ENCODE data around the gene SPINK1.
A peak's percentile ranks its signal among the peaks of the same experiment; 100 is the strongest.
"Not testable (repeated sequence)": the region's sequence is repeated elsewhere in the genome, so short reads cannot be mapped to it uniquely, and the experiment has no call there.

The SPINK1 gene

DNA sequence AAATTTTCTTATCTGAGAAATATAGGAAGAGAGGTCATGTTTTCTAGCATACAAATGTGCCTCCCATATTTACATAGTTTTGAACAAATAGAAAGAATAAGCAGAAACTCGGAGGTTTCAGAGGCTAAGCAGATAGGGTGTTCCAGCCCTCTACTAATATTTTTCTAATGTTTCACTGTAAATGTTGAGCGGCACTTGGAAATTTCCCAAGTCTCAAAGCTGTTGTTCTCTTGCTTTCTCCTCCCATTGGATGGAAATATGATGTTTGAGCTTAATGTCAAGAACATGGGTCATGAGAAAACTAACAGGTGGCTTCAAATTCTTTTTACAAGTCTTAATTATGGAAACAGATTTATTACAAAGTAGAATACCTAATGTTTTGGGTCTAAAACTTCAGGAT lies 5.1 kb downstream of the SPINK1 start:
- CTCF ChIA-PET: no interaction called here
- POLR2A ChIA-PET: no interaction called here
- DNase-seq (ENCODE audit: extremely low spot score): no peak
- TF ChIP-seq, protein P1, sequence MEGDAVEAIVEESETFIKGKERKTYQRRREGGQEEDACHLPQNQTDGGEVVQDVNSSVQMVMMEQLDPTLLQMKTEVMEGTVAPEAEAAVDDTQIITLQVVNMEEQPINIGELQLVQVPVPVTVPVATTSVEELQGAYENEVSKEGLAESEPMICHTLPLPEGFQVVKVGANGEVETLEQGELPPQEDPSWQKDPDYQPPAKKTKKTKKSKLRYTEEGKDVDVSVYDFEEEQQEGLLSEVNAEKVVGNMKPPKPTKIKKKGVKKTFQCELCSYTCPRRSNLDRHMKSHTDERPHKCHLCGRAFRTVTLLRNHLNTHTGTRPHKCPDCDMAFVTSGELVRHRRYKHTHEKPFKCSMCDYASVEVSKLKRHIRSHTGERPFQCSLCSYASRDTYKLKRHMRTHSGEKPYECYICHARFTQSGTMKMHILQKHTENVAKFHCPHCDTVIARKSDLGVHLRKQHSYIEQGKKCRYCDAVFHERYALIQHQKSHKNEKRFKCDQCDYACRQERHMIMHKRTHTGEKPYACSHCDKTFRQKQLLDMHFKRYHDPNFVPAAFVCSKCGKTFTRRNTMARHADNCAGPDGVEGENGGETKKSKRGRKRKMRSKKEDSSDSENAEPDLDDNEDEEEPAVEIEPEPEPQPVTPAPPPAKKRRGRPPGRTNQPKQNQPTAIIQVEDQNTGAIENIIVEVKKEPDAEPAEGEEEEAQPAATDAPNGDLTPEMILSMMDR (IDR thresholded peaks at IDR 0.05; ENCODE audit: control extremely low read depth, extremely low read depth, low read depth, missing control alignments): no peak

DNA sequence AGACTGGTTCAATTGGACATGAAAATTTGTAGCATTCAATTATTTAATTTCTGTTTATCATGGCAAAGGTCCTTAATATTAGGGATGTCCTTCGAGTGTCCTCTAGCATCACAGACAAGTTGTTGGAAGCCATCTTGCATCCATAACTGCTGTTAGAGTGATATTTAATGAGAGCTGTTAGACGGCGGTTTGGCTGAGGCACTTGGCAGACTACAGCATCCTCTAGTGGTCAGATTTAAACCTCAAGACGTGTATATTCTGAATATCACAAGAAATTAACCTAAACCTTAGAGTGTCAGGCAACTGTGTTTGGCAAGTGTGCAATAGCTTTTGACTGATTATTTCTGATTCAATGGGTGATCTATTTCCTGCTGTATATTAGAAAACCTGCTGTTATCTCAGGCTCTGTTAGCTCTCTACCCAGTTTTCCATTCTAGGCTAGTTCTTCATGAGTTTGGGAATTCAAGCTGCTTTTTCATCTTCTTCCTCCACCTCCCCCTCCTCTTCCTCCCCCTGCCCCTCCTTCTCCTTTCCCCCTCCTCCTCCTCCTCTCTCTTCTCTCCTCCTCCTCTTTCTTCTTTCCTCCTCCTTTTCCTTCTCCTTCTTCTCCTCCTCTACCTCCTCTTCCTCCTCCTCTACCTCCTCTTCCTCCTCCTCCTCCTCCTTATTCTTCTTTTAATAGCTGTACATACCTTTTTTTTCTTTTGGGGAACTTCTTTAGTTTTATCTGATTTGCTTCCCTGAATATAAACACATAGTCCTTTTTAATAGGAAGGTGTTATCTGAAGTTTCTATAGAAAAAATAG lies 8.6 kb downstream of the SPINK1 start:
- ChIA-PET POLR2A (no interaction called here), CTCF (interaction anchor here (0.6 to 2.7 kb wide), 22 partner anchors 9 to 369 kb away, joined by 3 to 50 read pairs (median 4); partner anchors contain the start of genes JAKMIP2 and SPINK1)

DNA sequence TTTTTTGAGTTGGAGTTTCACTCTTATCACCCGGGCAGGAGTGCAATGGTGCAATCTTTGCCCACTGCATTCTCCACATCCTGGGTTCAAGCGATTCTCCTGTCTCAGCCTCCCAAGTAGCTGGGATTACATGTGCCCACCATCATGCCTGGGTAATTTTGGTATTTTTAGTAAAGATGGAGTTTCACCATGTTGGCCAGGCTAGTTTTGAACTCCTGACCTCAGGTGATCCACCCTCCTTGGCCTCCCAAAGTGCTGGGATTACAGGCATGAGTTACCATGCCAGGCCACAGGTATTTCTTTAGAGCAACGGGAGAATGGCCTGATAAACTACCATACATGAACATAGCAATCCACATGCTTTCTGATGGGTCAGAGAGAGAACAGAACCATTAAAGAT lies 9.2 kb downstream of the SPINK1 start:
- DNase-seq (ENCODE audit: extremely low spot score); POLR2A ChIA-PET: not testable (repeated sequence)
- CTCF ChIA-PET: interaction anchor here (0.6 to 2.7 kb wide), 21 partner anchors 8 to 368 kb away, joined by 3 to 50 read pairs (median 3); partner anchors contain the start of genes JAKMIP2 and SPINK1

More for the DNA sequence above, 8.6 kb downstream of the SPINK1 start:
- DNase-seq (ENCODE audit: extremely low spot score): peak; percentile 33
- TF ChIP-seq, protein P1 (IDR thresholded peaks at IDR 0.05; ENCODE audit: control extremely low read depth, extremely low read depth, low read depth, missing control alignments): peak; percentile 67

- TF ChIP-seq, protein P1 (IDR thresholded peaks at IDR 0.05; ENCODE audit: control extremely low read depth, extremely low read depth, low read depth, missing control alignments): no peak
- CTCF ChIA-PET: interaction anchor here (1.3 to 2.7 kb wide), 4 partner anchors 11 to 204 kb away, joined by 3 to 50 read pairs (median 9); partner anchors contain the start of gene SPINK1
- POLR2A ChIA-PET: no interaction called here
- no peak for DNase-seq (ENCODE audit: extremely low spot score)
These were observed 9.7 kb downstream of the SPINK1 start for GRCh38 chr5:147821766-147822165.

GRCh38 chr5:147819261-147819770 lies 12.2 kb downstream of the SPINK1 start:
- ChIA-PET CTCF (interaction anchor here (1.1 to 2.5 kb wide), 2 partner anchors 38 to 191 kb away, joined by 4 to 15 read pairs; no protein-coding TSS in a partner anchor), POLR2A (no interaction called here)
- no peak for DNase-seq (ENCODE audit: extremely low spot score)
- TF ChIP-seq, protein P1 (IDR thresholded peaks at IDR 0.05; ENCODE audit: control extremely low read depth, extremely low read depth, low read depth, missing control alignments): no peak

GRCh38 chr5:147818290-147818689 lies 13.2 kb downstream of the SPINK1 start:
- TF ChIP-seq, protein P1 (IDR thresholded peaks at IDR 0.05; ENCODE audit: control extremely low read depth, extremely low read depth, low read depth, missing control alignments): no peak
- POLR2A ChIA-PET: no interaction called here
- DNase-seq (ENCODE audit: extremely low spot score): no peak
- CTCF ChIA-PET: interaction anchor here (2.5 kb wide), 1 partner anchor 190 kb away, joined by 15 read pairs; no protein-coding TSS in a partner anchor

GRCh38 chr5:147813696-147814095 lies 17.8 kb downstream of the SPINK1 start:
- TF ChIP-seq, protein P1 (IDR thresholded peaks at IDR 0.05; ENCODE audit: control extremely low read depth, extremely low read depth, low read depth, missing control alignments): no peak
- CTCF ChIA-PET: interaction anchor here (1.1 kb wide), 1 partner anchor 9 kb away, joined by 5 read pairs; no protein-coding TSS in a partner anchor
- DNase-seq (ENCODE audit: extremely low spot score): no peak
- POLR2A ChIA-PET: no interaction called here
